Coronary artery (tissue), 2 donors: ENCODE measurements around the gene THADA.
A peak's percentile ranks its signal among the peaks of the same experiment; 100 is the strongest.

Experiments
- DNase-seq: peaks from one replicate; pipeline ENCODE4 v3.0.0-alpha.2; 2017; ENCODE audit warnings: low spot score
- H3K27ac ChIP-seq, 2 donors: fragments of 200-600 bp; sonication (generic); one replicate each; pipeline ENCODE4 v1.5.1; 2016 to 2019
- H3K4me3 ChIP-seq: fragments of 200-600 bp; sonication (generic); 2 replicates; pipeline ENCODE4 v1.5.1; 2016; ENCODE audit warnings: mild to moderate bottlenecking, moderate library complexity
- TF ChIP-seq, protein P1 (sequence below): fragments of 200-600 bp; sonication (generic); IDR thresholded peaks from one replicate; pipeline ENCODE4 v1.5.1; 2019; ENCODE audit warnings: antibody characterized with exemption

THADA gene

DNA sequence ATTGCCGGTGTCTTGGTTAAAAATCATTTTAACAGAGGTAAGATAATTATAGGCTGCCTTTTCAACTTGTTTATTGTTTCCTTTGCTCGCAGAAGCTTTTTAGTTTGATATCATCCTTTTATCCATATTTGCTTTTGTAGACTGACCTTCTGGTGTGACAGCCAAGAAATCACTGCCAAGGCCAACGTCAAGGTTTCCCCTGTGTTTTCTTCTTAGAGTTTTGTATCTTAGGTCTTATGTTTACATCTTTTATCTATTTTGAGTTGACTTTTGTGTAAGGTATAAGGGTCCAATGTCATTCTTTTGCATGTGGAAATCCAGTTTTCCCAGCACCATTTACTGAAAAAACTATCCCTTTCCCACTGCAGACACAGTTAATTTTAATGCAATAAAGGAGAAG is 240.4 kb downstream of the THADA start:
- DNase-seq, result no peak
- no peak overlapping the region for H3K27ac ChIP-seq
- no peak overlapping the region for H3K4me3 ChIP-seq
- TF ChIP-seq, protein P1, sequence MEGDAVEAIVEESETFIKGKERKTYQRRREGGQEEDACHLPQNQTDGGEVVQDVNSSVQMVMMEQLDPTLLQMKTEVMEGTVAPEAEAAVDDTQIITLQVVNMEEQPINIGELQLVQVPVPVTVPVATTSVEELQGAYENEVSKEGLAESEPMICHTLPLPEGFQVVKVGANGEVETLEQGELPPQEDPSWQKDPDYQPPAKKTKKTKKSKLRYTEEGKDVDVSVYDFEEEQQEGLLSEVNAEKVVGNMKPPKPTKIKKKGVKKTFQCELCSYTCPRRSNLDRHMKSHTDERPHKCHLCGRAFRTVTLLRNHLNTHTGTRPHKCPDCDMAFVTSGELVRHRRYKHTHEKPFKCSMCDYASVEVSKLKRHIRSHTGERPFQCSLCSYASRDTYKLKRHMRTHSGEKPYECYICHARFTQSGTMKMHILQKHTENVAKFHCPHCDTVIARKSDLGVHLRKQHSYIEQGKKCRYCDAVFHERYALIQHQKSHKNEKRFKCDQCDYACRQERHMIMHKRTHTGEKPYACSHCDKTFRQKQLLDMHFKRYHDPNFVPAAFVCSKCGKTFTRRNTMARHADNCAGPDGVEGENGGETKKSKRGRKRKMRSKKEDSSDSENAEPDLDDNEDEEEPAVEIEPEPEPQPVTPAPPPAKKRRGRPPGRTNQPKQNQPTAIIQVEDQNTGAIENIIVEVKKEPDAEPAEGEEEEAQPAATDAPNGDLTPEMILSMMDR, result no peak

GRCh38 chr2:43349904-43350303 is 245.9 kb downstream of the THADA start:
- TF ChIP-seq, protein P1, result no peak
- peak overlapping the region; percentile 57 to 63 for H3K27ac ChIP-seq
- DNase-seq, result no peak
- no peak overlapping the region for H3K4me3 ChIP-seq

GRCh38 chr2:43348908-43349661 is 246.8 kb downstream of the THADA start:
- H3K27ac ChIP-seq, result peak overlapping the region; percentile 63 to 87
- TF ChIP-seq, protein P1, result no peak
- DNase-seq, result no peak

DNA sequence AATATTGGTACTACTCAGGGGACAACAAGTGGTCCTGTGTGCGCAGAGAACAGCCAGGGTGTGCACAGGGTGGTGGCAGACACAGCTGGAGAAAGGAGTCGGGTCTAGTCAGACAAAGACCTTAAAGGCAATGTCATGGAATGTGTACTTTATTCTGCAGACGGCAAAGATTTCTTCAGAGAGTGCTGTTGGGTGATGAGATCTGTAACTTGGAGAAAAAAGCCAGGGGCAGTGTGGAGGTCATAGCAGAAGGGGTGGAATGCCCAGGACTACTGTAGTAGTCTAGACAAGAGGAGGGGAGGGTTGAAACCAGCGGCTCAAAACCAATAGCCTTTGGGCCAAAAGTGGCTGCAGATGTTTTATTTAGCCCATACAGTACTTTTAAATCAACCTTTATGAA is 248.1 kb downstream of the THADA start:
- TF ChIP-seq, protein P1, result no peak
- Histone ChIP-seq H3K27ac (peak overlapping the region; percentile 87), H3K4me3 (no peak overlapping the region)
- no peak for DNase-seq

More at GRCh38 chr2:43348908-43349661, 246.8 kb downstream of the THADA start:
- H3K4me3 ChIP-seq, result no peak overlapping the region

DNA sequence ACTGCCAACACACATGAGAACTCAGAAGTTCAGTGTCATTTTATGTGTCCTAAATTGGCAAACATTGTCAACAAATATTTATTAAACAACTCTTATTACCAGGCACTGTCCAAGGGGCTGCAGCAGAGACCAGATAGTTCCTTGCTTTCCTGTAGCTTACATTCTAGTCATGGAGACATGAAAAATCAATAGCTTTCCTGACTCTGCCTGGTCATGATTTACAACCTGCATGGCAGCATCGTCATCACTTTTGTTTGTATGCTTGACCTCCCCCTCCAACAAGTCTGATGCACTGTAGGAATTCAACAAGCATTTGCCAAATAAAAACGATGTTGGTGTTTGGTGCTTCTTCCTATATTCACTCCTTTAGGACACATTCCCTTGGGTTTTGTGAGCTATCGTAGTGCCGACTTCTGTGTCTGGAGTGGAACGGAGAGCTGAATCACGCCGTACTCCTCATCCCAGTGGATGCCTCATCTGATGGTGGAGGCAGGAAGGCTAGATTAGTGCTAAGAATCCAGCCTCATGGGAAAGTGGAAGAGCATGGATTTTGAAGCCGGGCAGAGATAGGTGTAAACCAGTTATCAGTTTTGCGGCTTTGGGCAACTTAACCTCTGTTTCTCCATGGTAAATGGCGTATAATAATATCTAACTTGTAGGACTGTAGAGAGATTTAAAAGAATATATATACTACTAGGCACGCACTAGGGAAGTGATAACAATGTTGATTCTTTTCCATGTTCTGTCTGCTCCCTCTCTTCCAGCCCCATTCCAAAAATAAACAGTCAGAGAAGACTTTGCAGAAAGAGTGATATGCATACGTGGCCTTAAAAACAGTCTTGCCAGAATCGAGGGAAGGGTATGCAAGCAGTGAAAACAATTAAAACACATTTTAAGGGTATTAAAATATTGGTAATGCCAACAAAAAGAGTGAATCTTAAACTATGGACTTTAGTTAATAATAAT is 249.0 kb downstream of the THADA start:
- TF ChIP-seq, protein P1, result no peak
- Histone ChIP-seq H3K27ac (peak overlapping the region; percentile 87), H3K4me3 (no peak overlapping the region)
- no peak for DNase-seq

GRCh38 chr2:43345872-43346271 is 250.0 kb downstream of the THADA start:
- no peak for DNase-seq
- H3K27ac ChIP-seq, result peak overlapping the region; percentile 87
- TF ChIP-seq, protein P1, result no peak
- no peak overlapping the region for H3K4me3 ChIP-seq
